Pancreas (tissue), 10 donors: Measurements from ENCODE around the gene CHCHD1. TPM values are rescaled to one million over a fixed set of nuclear protein-coding genes. Genes with fewer than 3 reads are reported as not detected.
A peak's percentile ranks its signal among the peaks of the same experiment; 100 is the strongest.

Experiments used
- ATAC-seq, 4 donors: fragments of 200-7000 bp; cut with Tn5 transposase; one replicate each; pipeline versions ENCODE4 v1.8.0 to v1.9.1; 2020; ENCODE audit warnings: mild to moderate bottlenecking in 4 of 4, moderate library complexity in 4 of 4
- DNase-seq, 6 donors: peaks; one replicate each; pipeline ENCODE4 v3.0.0-alpha.2; 2020
- FAIRE-seq: peaks from 2 replicates; lab custom pipeline; 2012; peaks lifted over from hg19 to GRCh38; lab: Jason Lieb, UNC
- H3K27ac ChIP-seq, 4 donors: fragments of 200-600 bp; sonication (generic); 1 replicate in 3 of 4; 2 replicates in 1 of 4; pipeline versions ENCODE4 v1.5.0 to v1.8.0; 2020
- H3K27me3 ChIP-seq, 4 donors: fragments of 200-600 bp; one replicate each; pipeline ENCODE4 v1.8.0; 2021
- H3K36me3 ChIP-seq, 3 donors: fragments of 200-600 bp; sonication (generic) in 1 of 3; one replicate each; pipeline versions ENCODE4 v1.5.0 to v1.8.0; 2020 to 2021
- H3K4me1 ChIP-seq, 3 donors: fragments of 200-600 bp; one replicate each; pipeline ENCODE4 v1.8.0; 2021
- H3K4me3 ChIP-seq, 4 donors: fragments of 200-600 bp; sonication (generic) in 2 of 4; one replicate each; pipeline versions ENCODE4 v1.5.0 to v1.8.0; 2020 to 2021
- H3K9me3 ChIP-seq, 4 donors: fragments of 200-600 bp; one replicate each; pipeline ENCODE4 v1.8.0; 2021
- CTCF ChIP-seq, 4 donors: fragments of 200-600 bp; sonication (generic) in 3 of 4; IDR thresholded peaks; one replicate each; pipeline versions ENCODE4 v1.5.0 to v1.8.0; 2021; ENCODE audit warnings: antibody characterized with exemption in 4 of 4
- WGBS, 2 donors: extraction: QIAGEN DNeasy Blood & Tissue Kit; methylation state at CpG; one replicate each; pipeline ENCODE4 v1.1.7; 2013; 5-methylcytosine and 5-hydroxymethylcytosine counted together
- intact Hi-C, 3 donors: fragments of 100-400 bp; cut with DNase I; formaldehyde crosslinking; loops; one replicate each; pipeline versions ENCODE4 v1.11.1 to v1.14.2; 2022
- polyA plus RNA-seq, 2 donors: library from polyadenylated mRNA; stranded (reverse); fragments of 200-250 nt; gene quantifications; one replicate each; pipeline ENCODE4 v1.2.3, GENCODE V29; 2013
- total RNA-seq, 6 donors: library from RNA; stranded (reverse); fragmentation: NEBNext Ultra II Directional in 4 of 6; extraction: Animal tissue kit (Norgen Biotek cat#: 25700) in 4 of 6; gene quantifications; one replicate each; pipeline versions ENCODE4 v1.2.1 to v1.2.4, GENCODE V29; 2021 to 2023
- donor health status: healthy with polysubstance abuse.
- donor health status: DM: no; HTN: no; CAD: no; lungs with moderate emphysema.
- donor health status: DM: no; HTN: no; CAD: no.
- donor health status: control.
- donor health status: control.
- donor health status: Bipolar disorder and iron deficiency.
- donor health status: DM: yes; HTN: yes; CAD: no.
- donor health status: DM: no; HTN: no; CAD: no.
- donor health status: DM: no; HTN: no; CAD: no.
- donor health status: DM: yes; HTN: yes; CAD: no.

Gene CHCHD1
- total and polyA plus RNA-seq, 8 donors: 4.4 to 31.7 (median 8.3) TPM

- H3K27ac ChIP-seq: peak overlapping the region; percentile 78 to 94 (median 90)
- H3K36me3 ChIP-seq: peaks cover 0 to 21% (median 8%) of the 10 kb centered on the region in 3 donors
- no peaks in the 10 kb centered on the region for H3K9me3 ChIP-seq
- no peak for TF ChIP-seq CTCF (IDR thresholded peaks at IDR 0.05)
- no peaks in the 10 kb centered on the region for H3K27me3 ChIP-seq
- FAIRE-seq (no peak), DNase-seq (peak in 2 of 6 donors; percentile 50 to 61), ATAC-seq (peak; percentile 19 to 62 (median 44))
- H3K4me3 ChIP-seq: peak overlapping the region; percentile 84 to 90 (median 88)
- 0 to 1% methylated on average over 10 of the region's 10 CpGs for WGBS, 2 donors
- intact Hi-C loops: no loop called here
- peaks cover 5 to 30% (median 9%) of the 10 kb centered on the region in 3 donors for H3K4me1 ChIP-seq
Observed at GRCh38 chr10:73744664-73744975, 37.2 kb upstream of the CHCHD1 start.

- Histone ChIP-seq H3K4me1 (peaks cover 5 to 35% (median 9%) of the 10 kb centered on the region in 3 donors), H3K36me3 (peaks cover 3 to 21% (median 12%) of the 10 kb centered on the region in 3 donors), H3K27me3 (no peaks in the 10 kb centered on the region), H3K4me3 (no peak overlapping the region), H3K27ac (no peak overlapping the region), H3K9me3 (no peaks in the 10 kb centered on the region)
- intact Hi-C loops: no loop called here
- DNase-seq: no peak
- WGBS, 2 donors: 76 to 82% methylated on average over 2 of the region's 2 CpGs
- no peak for ATAC-seq
- TF ChIP-seq CTCF (IDR thresholded peaks at IDR 0.05): no peak
- FAIRE-seq: no peak
Observed at GRCh38 chr10:73746721-73747120, 35.1 kb upstream of the CHCHD1 start.

GRCh38 chr10:73750819-73751218 is 31.0 kb upstream of the CHCHD1 start:
- FAIRE-seq (no peak), ATAC-seq (no peak), DNase-seq (no peak)
- Histone ChIP-seq H3K4me1 (peaks cover 0 to 17% (median 0%) of the 10 kb centered on the region in 3 donors), H3K27me3 (no peaks in the 10 kb centered on the region), H3K36me3 (peaks cover 3 to 41% (median 25%) of the 10 kb centered on the region in 3 donors), H3K9me3 (no peaks in the 10 kb centered on the region), H3K27ac (no peak overlapping the region), H3K4me3 (no peak overlapping the region)
- 62 to 67% methylated on average over 1 of the region's 1 CpG for WGBS, 2 donors
- intact Hi-C loops: no loop called here
- no peak for TF ChIP-seq CTCF (IDR thresholded peaks at IDR 0.05)

- no peak for ATAC-seq
- peaks cover 8 to 38% (median 25%) of the 10 kb centered on the region in 3 donors for H3K36me3 ChIP-seq
Observed at GRCh38 chr10:73756183-73756582, 25.7 kb upstream of the CHCHD1 start.

More at GRCh38 chr10:73756183-73756582, 25.7 kb upstream of the CHCHD1 start:
- DNase-seq (no peak), FAIRE-seq (no peak)
- no peak for TF ChIP-seq CTCF (IDR thresholded peaks at IDR 0.05)
- Histone ChIP-seq H3K4me1 (no peaks in the 10 kb centered on the region), H3K4me3 (no peak overlapping the region), H3K27ac (no peak overlapping the region), H3K27me3 (no peaks in the 10 kb centered on the region), H3K9me3 (no peaks in the 10 kb centered on the region)
- intact Hi-C loops: no loop called here
- WGBS, 2 donors: 17 to 21% methylated on average over 1 of the region's 1 CpG
